Transverse colon (tissue), 4 donors: ENCODE results near the gene AKR1C1. TPM values are rescaled to one million over a fixed set of nuclear protein-coding genes. Genes with fewer than 3 reads are reported as not detected.

Experiments
- DNase-seq: peaks from one replicate; pipeline ENCODE4 v3.0.0-alpha.2; 2019
- H3K27ac ChIP-seq, 4 donors: fragments of 200-600 bp; sonication (generic); 2 replicates each; pipeline ENCODE4 v1.5.1; 2016 to 2018; ENCODE audit warnings: inconsistent platforms in 4 of 4
- H3K27me3 ChIP-seq: fragments of 200-600 bp; sonication (generic); 2 replicates; pipeline ENCODE4 v1.5.1; 2017; ENCODE audit warnings: inconsistent platforms
- H3K36me3 ChIP-seq, 4 donors: fragments of 200-600 bp; sonication (generic); 2 replicates each; pipeline ENCODE4 v1.5.1; 2017 to 2019; ENCODE audit warnings: inconsistent platforms in 4 of 4
- H3K4me1 ChIP-seq, 4 donors: fragments of 200-600 bp; sonication (generic); 2 replicates each; pipeline ENCODE4 v1.5.1; 2017 to 2020; ENCODE audit warnings: inconsistent platforms in 4 of 4
- H3K4me3 ChIP-seq, 4 donors: fragments of 200-600 bp; sonication (generic); 1 replicate in 1 of 4; 2 replicates in 3 of 4; pipeline versions ENCODE4 v1.5.1 to v1.6.1; 2017 to 2019; ENCODE audit warnings: inconsistent platforms in 4 of 4
- H3K9me3 ChIP-seq, 2 donors: fragments of 200-600 bp; sonication (generic); 2 replicates each; pipeline ENCODE4 v1.5.1; 2017 to 2019; ENCODE audit warnings: inconsistent platforms in 2 of 2
- CTCF ChIP-seq, 5 experiments: fragments of 200-600 bp in 3 of 5; fragments of 450-650 bp in 2 of 5; sonication (generic) in 3 of 5; IDR thresholded peaks; 1 replicate in 2 of 5; 2 replicates in 3 of 5; pipeline ENCODE4 v1.5.1; 2016 to 2017; ENCODE audit warnings: antibody characterized with exemption in 5 of 5, inconsistent platforms in 3 of 5, mild to moderate bottlenecking in 2 of 5, moderate library complexity in 1 of 5
- EP300 ChIP-seq: sonication (generic); formaldehyde crosslinking; IDR thresholded peaks from one replicate; pipeline ENCODE4 v1.6.1; 2017; ENCODE audit warnings: antibody characterized with exemption, low read depth
- POLR2A ChIP-seq: fragments of 450-650 bp; IDR thresholded peaks from one replicate; pipeline ENCODE4 v1.6.1; 2016; ENCODE audit warnings: antibody characterized with exemption, mild to moderate bottlenecking, moderate library complexity
- POLR2AphosphoS5 ChIP-seq, 3 donors: sonication (generic); formaldehyde crosslinking; IDR thresholded peaks; one replicate each; pipeline ENCODE4 v1.6.1; 2016; ENCODE audit warnings: antibody characterized with exemption in 3 of 3
- WGBS, 2 donors: methylation state at CpG; one replicate each; pipeline ENCODE4 v1.1.5; 2018; ENCODE audit warnings: low coverage in 1 of 2; 5-methylcytosine and 5-hydroxymethylcytosine counted together
- in situ Hi-C, 4 donors: fragments of 200-750 bp; cut with MboI; loops; one replicate each; pipeline versions ENCODE4 v1.15.0 to v1.15.1; 2017; ENCODE audit warnings: low sequenced_read_pairs in 3 of 4, low pct_ligation_motif_present in 1 of 4, low pct_unique_long_range_greater_than_20kb in 1 of 4
- intact Hi-C: fragments of 100-400 bp; cut with DNase I; formaldehyde crosslinking; loops from one replicate; pipeline ENCODE4 v1.15.1; 2023; ENCODE audit warnings: low total_unique reads
- total RNA-seq, 4 donors: library from RNA; depleted of rRNA; stranded (reverse); fragments of >200 nt; gene quantifications; one replicate each; pipeline ENCODE4 v1.1.0, GENCODE V29; 2016

The AKR1C1 gene
- total RNA-seq, 4 donors from 2014 or later = 3.0 to 20.5 (median 14.2) TPM

- H3K4me1 ChIP-seq = no peaks in the 10 kb centered on the region
- in situ Hi-C loops = no loop called here
- TF ChIP-seq POLR2AphosphoS5 (IDR thresholded peaks at IDR 0.05) (no peak), POLR2A (no peak), CTCF (IDR thresholded peaks at IDR 0.05) (no peak), EP300 (no peak)
- DNase-seq = no peak
- intact Hi-C loops = no loop called here
- no peak overlapping the region for H3K4me3 ChIP-seq
- H3K27ac ChIP-seq = no peak overlapping the region
- peaks cover 8 to 13% of the 10 kb centered on the region in 2 donors for H3K9me3 ChIP-seq
- H3K36me3 ChIP-seq = no peaks in the 10 kb centered on the region
- H3K27me3 ChIP-seq = no peaks in the 10 kb centered on the region
These were observed 36.8 kb upstream of the AKR1C1 start for GRCh38 chr10:4926400-4926799.

DNA sequence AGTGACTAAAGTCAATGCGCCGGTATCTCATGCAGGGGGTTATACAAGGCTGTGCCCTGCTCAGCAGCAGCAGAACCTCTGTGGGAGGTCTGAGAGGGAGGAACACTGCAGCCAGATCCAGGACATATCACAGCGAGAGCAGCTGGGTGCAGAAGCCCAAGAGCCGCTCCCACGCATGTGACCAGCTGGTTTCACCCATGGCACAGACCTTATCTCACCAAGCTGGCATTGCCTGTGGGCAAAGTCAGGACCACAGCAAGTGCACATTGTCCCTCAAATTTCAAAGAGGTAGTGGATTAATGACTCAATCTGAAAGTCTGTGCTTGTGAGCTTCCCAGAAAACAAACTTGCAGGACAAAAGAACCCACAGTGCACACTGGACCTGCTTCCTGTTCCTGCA, 31.6 kb upstream of the AKR1C1 start:
- DNase-seq = no peak
- Histone ChIP-seq H3K27ac (no peak overlapping the region), H3K4me1 (peaks cover 0 to 8% (median 0%) of the 10 kb centered on the region in 4 donors), H3K27me3 (no peaks in the 10 kb centered on the region), H3K4me3 (no peak overlapping the region), H3K36me3 (no peaks in the 10 kb centered on the region), H3K9me3 (peaks cover 0 to 6% of the 10 kb centered on the region in 2 donors)
- 67% methylated on average over 5 of the region's 5 CpGs; no CpG with 5 or more reads in 1 of the 2 donors for WGBS, 2 donors
- in situ Hi-C loops (loop anchor here in 1 of 4 donors (5.0 kb wide), 1 partner anchor 96 kb away; no protein-coding TSS in a partner anchor), intact Hi-C loops (no loop called here)
- TF ChIP-seq POLR2A = no peak
- no peak for TF ChIP-seq EP300
- no peak for TF ChIP-seq POLR2AphosphoS5 (IDR thresholded peaks at IDR 0.05)
- no peak for TF ChIP-seq CTCF (IDR thresholded peaks at IDR 0.05)

DNA sequence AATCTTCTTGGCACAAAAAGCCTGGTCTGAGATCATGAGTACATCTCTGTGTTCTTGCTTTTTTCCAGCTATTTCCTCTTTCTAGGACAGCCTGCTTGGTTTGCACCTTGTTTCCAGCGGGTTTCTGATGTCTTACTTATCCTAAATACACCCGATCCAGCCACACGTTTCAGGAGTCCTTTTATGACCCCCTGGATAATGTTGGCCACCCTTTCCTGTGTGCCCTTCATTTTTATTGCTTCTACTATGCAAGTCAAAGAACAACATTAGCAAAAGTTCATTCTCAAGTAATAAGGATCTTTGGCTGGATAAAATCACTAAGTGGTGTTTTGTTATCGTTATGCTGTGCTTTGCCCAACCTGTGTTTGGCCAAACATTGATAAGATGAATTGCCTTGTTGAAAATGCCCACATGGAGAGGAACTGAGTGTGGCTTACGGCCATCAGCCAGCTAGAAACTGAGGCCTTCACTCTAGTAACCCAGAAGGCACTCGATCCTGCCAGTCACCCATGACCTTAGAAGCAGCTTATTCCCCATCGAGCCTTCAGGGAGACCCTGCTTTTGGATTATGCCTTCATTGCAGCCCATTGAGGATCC, 28.7 kb upstream of the AKR1C1 start:
- Histone ChIP-seq H3K9me3 (no peaks in the 10 kb centered on the region), H3K4me1 (peaks cover 0 to 8% (median 0%) of the 10 kb centered on the region in 4 donors), H3K36me3 (no peaks in the 10 kb centered on the region), H3K27ac (no peak overlapping the region), H3K4me3 (no peak overlapping the region), H3K27me3 (no peaks in the 10 kb centered on the region)
- in situ Hi-C loops (loop anchor here in 1 of 4 donors (5.0 kb wide), 1 partner anchor 93 kb away; no protein-coding TSS in a partner anchor), intact Hi-C loops (no loop called here)
- no peak for TF ChIP-seq POLR2AphosphoS5 (IDR thresholded peaks at IDR 0.05)
- no peak for TF ChIP-seq POLR2A
- no peak for TF ChIP-seq EP300
- TF ChIP-seq CTCF (IDR thresholded peaks at IDR 0.05) = no peak
- 31 to 47% methylated on average over 4 to 7 of the region's 7 CpGs for WGBS, 2 donors
- no peak for DNase-seq

- in situ Hi-C loops = no loop called here
- no peaks in the 10 kb centered on the region for H3K9me3 ChIP-seq
- peaks cover 0 to 10% (median 2%) of the 10 kb centered on the region in 4 donors for H3K4me1 ChIP-seq
- no peak for DNase-seq
- intact Hi-C loops = no loop called here
- H3K36me3 ChIP-seq = no peaks in the 10 kb centered on the region
- no peaks in the 10 kb centered on the region for H3K27me3 ChIP-seq
- H3K27ac ChIP-seq = no peak overlapping the region
- TF ChIP-seq POLR2AphosphoS5 (IDR thresholded peaks at IDR 0.05) = no peak
- no peak for TF ChIP-seq CTCF (IDR thresholded peaks at IDR 0.05)
- TF ChIP-seq EP300 = no peak
- no peak for TF ChIP-seq POLR2A
- WGBS, 2 donors = 95% methylated on average over 7 of the region's 23 CpGs; no CpG with 5 or more reads in 1 of the 2 donors
- H3K4me3 ChIP-seq = no peak overlapping the region
These were observed 25.9 kb upstream of the AKR1C1 start for GRCh38 chr10:4937346-4937745.
